GM23338 (cell line): ENCODE results near the gene MAN1A2. TPM values are rescaled to one million over a fixed set of nuclear protein-coding genes. Genes with fewer than 3 reads are reported as not detected.

Experiments
- ATAC-seq: fragments of 200-7000 bp; cut with Tn5 transposase; 3 replicates; pipeline ENCODE4 v1.9.1; 2020
- DNase-seq: peaks from one replicate; pipeline ENCODE4 v3.0.0-alpha.2; 2015; ENCODE audit warnings: low spot score
- H2AFZ ChIP-seq: fragments of 200-600 bp; sonication (generic); 2 replicates; pipeline ENCODE4 v1.8.0; 2016; ENCODE audit warnings: antibody characterized with exemption, mild to moderate bottlenecking, moderate library complexity
- H3F3A ChIP-seq: fragments of 200-600 bp; sonication (generic); replicated peaks from 2 replicates; pipeline ENCODE4 v1.8.0; 2017; ENCODE audit warnings: antibody characterized with exemption, mixed run types, low read depth
- H3K27ac ChIP-seq: fragments of 200-600 bp; sonication (generic); 2 replicates; pipeline ENCODE4 v1.6.1; 2016; ENCODE audit warnings: low read depth
- H3K27me3 ChIP-seq: fragments of 200-600 bp; sonication (generic); 2 replicates; pipeline ENCODE4 v1.8.0; 2016; ENCODE audit warnings: mild to moderate bottlenecking, mixed run types, moderate library complexity; ENCODE audit not compliant: insufficient read depth
- H3K36me3 ChIP-seq: fragments of 200-600 bp; sonication (generic); 2 replicates; pipeline ENCODE4 v1.8.0; 2016; ENCODE audit warnings: mild to moderate bottlenecking; ENCODE audit not compliant: insufficient read depth
- H3K4me1 ChIP-seq: fragments of 200-600 bp; sonication (generic); 2 replicates; pipeline ENCODE4 v1.8.0; 2016; ENCODE audit warnings: mild to moderate bottlenecking, moderate library complexity; ENCODE audit not compliant: insufficient read depth
- H3K4me2 ChIP-seq: fragments of 200-600 bp; sonication (generic); 2 replicates; pipeline ENCODE4 v1.7.1; 2017; ENCODE audit warnings: mixed run types
- H3K4me3 ChIP-seq: fragments of 200-600 bp; sonication (generic); 2 replicates; pipeline ENCODE4 v1.6.1; 2016; ENCODE audit warnings: mixed run types
- H3K79me2 ChIP-seq: fragments of 200-600 bp; sonication (generic); replicated peaks from 2 replicates; pipeline ENCODE4 v1.8.0; 2017; ENCODE audit warnings: mild to moderate bottlenecking; ENCODE audit not compliant: insufficient read depth
- H3K9me2 ChIP-seq: fragments of 200-600 bp; sonication (generic); 2 replicates; pipeline ENCODE4 v1.8.0; 2017; ENCODE audit not compliant: insufficient read depth
- H4K20me1 ChIP-seq: fragments of 200-600 bp; sonication (generic); replicated peaks from 2 replicates; pipeline ENCODE4 v1.8.0; 2017; ENCODE audit warnings: mild to moderate bottlenecking; ENCODE audit not compliant: insufficient read depth
- H3K27ac Mint-ChIP-seq: 2 replicates; pipeline ENCODE4 v1.8.0; 2020; ENCODE audit warnings: inconsistent platforms, mild to moderate bottlenecking, moderate library complexity, mixed read lengths
- H3K27me3 Mint-ChIP-seq: 3 replicates; pipeline ENCODE4 v1.8.0; 2022; ENCODE audit warnings: low read depth, mild to moderate bottlenecking, moderate library complexity, mixed read lengths, inconsistent platforms; ENCODE audit not compliant: insufficient read depth, poor library complexity
- H3K36me3 Mint-ChIP-seq: 3 replicates; pipeline ENCODE4 v1.8.0; 2021; ENCODE audit warnings: low read depth, mild to moderate bottlenecking, inconsistent platforms, moderate library complexity, mixed read lengths
- H3K4me1 Mint-ChIP-seq: 3 replicates; pipeline ENCODE4 v1.8.0; 2020; ENCODE audit warnings: mild to moderate bottlenecking, inconsistent platforms, mixed read lengths
- H3K4me3 Mint-ChIP-seq: 3 replicates; pipeline ENCODE4 v1.8.0; 2021; ENCODE audit warnings: moderate library complexity, mild to moderate bottlenecking, inconsistent platforms, mixed read lengths
- H3K9me3 Mint-ChIP-seq: 3 replicates; pipeline ENCODE4 v1.8.0; 2020; ENCODE audit warnings: moderate library complexity, mild to moderate bottlenecking, inconsistent platforms, mixed read lengths
- CREB1 ChIP-seq: fragments of 250-450 bp; sonication (Bioruptor Pico); IDR thresholded peaks from 2 replicates; pipeline ENCODE4 v1.5.0; 2020; ENCODE audit warnings: low read depth, mild to moderate bottlenecking, moderate library complexity
- EZH2 ChIP-seq: fragments of 200-600 bp; sonication (generic); IDR thresholded peaks from one replicate; pipeline ENCODE4 v1.8.0; 2017; ENCODE audit warnings: antibody characterized with exemption, mild to moderate bottlenecking, low read depth; ENCODE audit not compliant: unreplicated experiment
- EZH2phosphoT487 ChIP-seq: fragments of 200-600 bp; sonication (generic); IDR thresholded peaks from one replicate; pipeline ENCODE4 v1.8.1; 2018; ENCODE audit warnings: antibody characterized with exemption; ENCODE audit not compliant: unreplicated experiment
- JUNB ChIP-seq: IDR thresholded peaks from one replicate; pipeline ENCODE4 v1.6.1; 2016; ENCODE audit warnings: antibody characterized with exemption; ENCODE audit not compliant: unreplicated experiment
- NANOG ChIP-seq: IDR thresholded peaks from 2 replicates; pipeline ENCODE4 v1.6.1; 2016; ENCODE audit warnings: antibody characterized with exemption, borderline replicate concordance
- POLR2AphosphoS5 ChIP-seq: IDR thresholded peaks from 2 replicates; pipeline ENCODE4 v1.6.1; 2016; ENCODE audit warnings: antibody characterized with exemption, low read depth
- STAT1 ChIP-seq: IDR thresholded peaks from one replicate; pipeline ENCODE4 v1.6.1; 2016; ENCODE audit warnings: antibody characterized with exemption; ENCODE audit not compliant: unreplicated experiment
- ZNF114 ChIP-seq: fragments of 250-450 bp; sonication (Bioruptor Pico); IDR thresholded peaks from 2 replicates; pipeline ENCODE4 v1.5.0; 2020; ENCODE audit warnings: mild to moderate bottlenecking, moderate library complexity
- ZNF331 ChIP-seq: fragments of 250-450 bp; sonication (Bioruptor Pico); IDR thresholded peaks from 2 replicates; pipeline ENCODE4 v1.5.0; 2020; ENCODE audit warnings: low read depth, mild to moderate bottlenecking, moderate library complexity
- polyA plus RNA-seq: library from polyadenylated mRNA; unstranded; fragments of >200 nt; fragmentation: Nextera tagmentation; extraction: Ambion mirVana; gene quantifications from 2 replicates; pipeline ENCODE4 v1.2.1, GENCODE V29; 2016
- total RNA-seq: library from RNA; depleted of rRNA; stranded (reverse); fragments of >200 nt; shearing (Covaris generic); gene quantifications from 2 replicates; pipeline ENCODE4 v1.2.3, GENCODE V29; 2014
- TF ChIP-seq, protein P1 (sequence below): IDR thresholded peaks from 2 replicates; pipeline ENCODE4 v1.6.1; 2016; ENCODE audit warnings: antibody characterized with exemption
- TF ChIP-seq, protein P2 (sequence below), 2 experiments: fragments of 200-600 bp in 1 of 2; sonication (generic) in 1 of 2; conservative IDR thresholded peaks; 2 replicates each; pipeline versions ENCODE4 v1.5.1 to v1.6.1; 2016 to 2017; ENCODE audit warnings: antibody characterized with exemption in 2 of 2, low read depth in 2 of 2, mild to moderate bottlenecking in 2 of 2, moderate library complexity in 1 of 2
- TF ChIP-seq, protein P3 (sequence below): fragments of 250-450 bp; sonication (Bioruptor Pico); IDR thresholded peaks from 2 replicates; pipeline ENCODE4 v1.5.0; 2020; ENCODE audit warnings: mild to moderate bottlenecking, moderate library complexity
- TF ChIP-seq, protein P4 (sequence below): IDR thresholded peaks from one replicate; pipeline ENCODE4 v1.6.1; 2018; ENCODE audit warnings: antibody characterized with exemption; ENCODE audit not compliant: unreplicated experiment

Gene MAN1A2
- total and polyA plus RNA-seq, 2 experiments from 2014 or later, result 18.6 to 22.2 TPM

DNA sequence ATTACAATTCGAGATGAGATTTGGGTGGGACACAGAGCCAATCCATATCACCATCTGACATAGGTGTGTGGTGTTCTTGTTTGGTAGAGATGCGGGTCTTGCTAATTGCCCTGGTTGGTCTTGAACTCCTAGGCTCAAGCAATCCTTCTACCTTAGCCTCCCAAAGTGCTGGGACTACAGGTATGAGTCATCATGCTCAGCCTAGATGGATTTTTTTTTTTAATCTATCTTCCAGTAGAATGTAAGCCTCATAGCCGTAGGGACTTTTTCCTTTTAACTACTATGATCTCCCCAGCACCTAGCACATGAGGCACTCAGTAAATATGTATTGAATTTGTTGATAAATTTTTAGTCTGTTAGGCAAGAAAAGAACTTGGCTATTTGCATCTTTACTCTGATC lies 144.0 kb downstream of the MAN1A2 start:
- Histone ChIP-seq H3K9me2 (no peaks in the 10 kb centered on the region), H3F3A (no peaks in the 10 kb centered on the region), H3K79me2 (no peaks in the 10 kb centered on the region), H4K20me1 (no peaks in the 10 kb centered on the region), H3K27ac (no peak overlapping the region), H3K4me3 (no peak overlapping the region), H3K4me1 (peaks cover 10% of the 10 kb centered on the region), H3K27me3 (no peaks in the 10 kb centered on the region), H3K4me2 (no peak overlapping the region), H2AFZ (no peak overlapping the region), H3K36me3 (no peaks in the 10 kb centered on the region)
- no peak overlapping the region for H3K4me3 Mint-ChIP-seq
- H3K9me3 Mint-ChIP-seq, result no peaks in the 10 kb centered on the region
- DNase-seq (no peak), ATAC-seq (no peak)
- TF ChIP-seq JUNB, result no peak
- TF ChIP-seq STAT1, result no peak
- no peak for TF ChIP-seq POLR2AphosphoS5
- TF ChIP-seq, protein P1, sequence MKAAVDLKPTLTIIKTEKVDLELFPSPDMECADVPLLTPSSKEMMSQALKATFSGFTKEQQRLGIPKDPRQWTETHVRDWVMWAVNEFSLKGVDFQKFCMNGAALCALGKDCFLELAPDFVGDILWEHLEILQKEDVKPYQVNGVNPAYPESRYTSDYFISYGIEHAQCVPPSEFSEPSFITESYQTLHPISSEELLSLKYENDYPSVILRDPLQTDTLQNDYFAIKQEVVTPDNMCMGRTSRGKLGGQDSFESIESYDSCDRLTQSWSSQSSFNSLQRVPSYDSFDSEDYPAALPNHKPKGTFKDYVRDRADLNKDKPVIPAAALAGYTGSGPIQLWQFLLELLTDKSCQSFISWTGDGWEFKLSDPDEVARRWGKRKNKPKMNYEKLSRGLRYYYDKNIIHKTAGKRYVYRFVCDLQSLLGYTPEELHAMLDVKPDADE, result no peak
- no peak for TF ChIP-seq ZNF114 (CRISPR knock-in tag)
- TF ChIP-seq EZH2, result no peak
- TF ChIP-seq EZH2phosphoT487, result no peak
- no peak for TF ChIP-seq CREB1 (CRISPR knock-in tag)
- TF ChIP-seq, protein P2, sequence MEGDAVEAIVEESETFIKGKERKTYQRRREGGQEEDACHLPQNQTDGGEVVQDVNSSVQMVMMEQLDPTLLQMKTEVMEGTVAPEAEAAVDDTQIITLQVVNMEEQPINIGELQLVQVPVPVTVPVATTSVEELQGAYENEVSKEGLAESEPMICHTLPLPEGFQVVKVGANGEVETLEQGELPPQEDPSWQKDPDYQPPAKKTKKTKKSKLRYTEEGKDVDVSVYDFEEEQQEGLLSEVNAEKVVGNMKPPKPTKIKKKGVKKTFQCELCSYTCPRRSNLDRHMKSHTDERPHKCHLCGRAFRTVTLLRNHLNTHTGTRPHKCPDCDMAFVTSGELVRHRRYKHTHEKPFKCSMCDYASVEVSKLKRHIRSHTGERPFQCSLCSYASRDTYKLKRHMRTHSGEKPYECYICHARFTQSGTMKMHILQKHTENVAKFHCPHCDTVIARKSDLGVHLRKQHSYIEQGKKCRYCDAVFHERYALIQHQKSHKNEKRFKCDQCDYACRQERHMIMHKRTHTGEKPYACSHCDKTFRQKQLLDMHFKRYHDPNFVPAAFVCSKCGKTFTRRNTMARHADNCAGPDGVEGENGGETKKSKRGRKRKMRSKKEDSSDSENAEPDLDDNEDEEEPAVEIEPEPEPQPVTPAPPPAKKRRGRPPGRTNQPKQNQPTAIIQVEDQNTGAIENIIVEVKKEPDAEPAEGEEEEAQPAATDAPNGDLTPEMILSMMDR (conservative IDR thresholded peaks at IDR 0.05; ENCODE audit: low read depth in 2 of 2), result no peak
- no peak for TF ChIP-seq NANOG
- TF ChIP-seq ZNF331 (CRISPR knock-in tag), result no peak
- TF ChIP-seq, protein P3, sequence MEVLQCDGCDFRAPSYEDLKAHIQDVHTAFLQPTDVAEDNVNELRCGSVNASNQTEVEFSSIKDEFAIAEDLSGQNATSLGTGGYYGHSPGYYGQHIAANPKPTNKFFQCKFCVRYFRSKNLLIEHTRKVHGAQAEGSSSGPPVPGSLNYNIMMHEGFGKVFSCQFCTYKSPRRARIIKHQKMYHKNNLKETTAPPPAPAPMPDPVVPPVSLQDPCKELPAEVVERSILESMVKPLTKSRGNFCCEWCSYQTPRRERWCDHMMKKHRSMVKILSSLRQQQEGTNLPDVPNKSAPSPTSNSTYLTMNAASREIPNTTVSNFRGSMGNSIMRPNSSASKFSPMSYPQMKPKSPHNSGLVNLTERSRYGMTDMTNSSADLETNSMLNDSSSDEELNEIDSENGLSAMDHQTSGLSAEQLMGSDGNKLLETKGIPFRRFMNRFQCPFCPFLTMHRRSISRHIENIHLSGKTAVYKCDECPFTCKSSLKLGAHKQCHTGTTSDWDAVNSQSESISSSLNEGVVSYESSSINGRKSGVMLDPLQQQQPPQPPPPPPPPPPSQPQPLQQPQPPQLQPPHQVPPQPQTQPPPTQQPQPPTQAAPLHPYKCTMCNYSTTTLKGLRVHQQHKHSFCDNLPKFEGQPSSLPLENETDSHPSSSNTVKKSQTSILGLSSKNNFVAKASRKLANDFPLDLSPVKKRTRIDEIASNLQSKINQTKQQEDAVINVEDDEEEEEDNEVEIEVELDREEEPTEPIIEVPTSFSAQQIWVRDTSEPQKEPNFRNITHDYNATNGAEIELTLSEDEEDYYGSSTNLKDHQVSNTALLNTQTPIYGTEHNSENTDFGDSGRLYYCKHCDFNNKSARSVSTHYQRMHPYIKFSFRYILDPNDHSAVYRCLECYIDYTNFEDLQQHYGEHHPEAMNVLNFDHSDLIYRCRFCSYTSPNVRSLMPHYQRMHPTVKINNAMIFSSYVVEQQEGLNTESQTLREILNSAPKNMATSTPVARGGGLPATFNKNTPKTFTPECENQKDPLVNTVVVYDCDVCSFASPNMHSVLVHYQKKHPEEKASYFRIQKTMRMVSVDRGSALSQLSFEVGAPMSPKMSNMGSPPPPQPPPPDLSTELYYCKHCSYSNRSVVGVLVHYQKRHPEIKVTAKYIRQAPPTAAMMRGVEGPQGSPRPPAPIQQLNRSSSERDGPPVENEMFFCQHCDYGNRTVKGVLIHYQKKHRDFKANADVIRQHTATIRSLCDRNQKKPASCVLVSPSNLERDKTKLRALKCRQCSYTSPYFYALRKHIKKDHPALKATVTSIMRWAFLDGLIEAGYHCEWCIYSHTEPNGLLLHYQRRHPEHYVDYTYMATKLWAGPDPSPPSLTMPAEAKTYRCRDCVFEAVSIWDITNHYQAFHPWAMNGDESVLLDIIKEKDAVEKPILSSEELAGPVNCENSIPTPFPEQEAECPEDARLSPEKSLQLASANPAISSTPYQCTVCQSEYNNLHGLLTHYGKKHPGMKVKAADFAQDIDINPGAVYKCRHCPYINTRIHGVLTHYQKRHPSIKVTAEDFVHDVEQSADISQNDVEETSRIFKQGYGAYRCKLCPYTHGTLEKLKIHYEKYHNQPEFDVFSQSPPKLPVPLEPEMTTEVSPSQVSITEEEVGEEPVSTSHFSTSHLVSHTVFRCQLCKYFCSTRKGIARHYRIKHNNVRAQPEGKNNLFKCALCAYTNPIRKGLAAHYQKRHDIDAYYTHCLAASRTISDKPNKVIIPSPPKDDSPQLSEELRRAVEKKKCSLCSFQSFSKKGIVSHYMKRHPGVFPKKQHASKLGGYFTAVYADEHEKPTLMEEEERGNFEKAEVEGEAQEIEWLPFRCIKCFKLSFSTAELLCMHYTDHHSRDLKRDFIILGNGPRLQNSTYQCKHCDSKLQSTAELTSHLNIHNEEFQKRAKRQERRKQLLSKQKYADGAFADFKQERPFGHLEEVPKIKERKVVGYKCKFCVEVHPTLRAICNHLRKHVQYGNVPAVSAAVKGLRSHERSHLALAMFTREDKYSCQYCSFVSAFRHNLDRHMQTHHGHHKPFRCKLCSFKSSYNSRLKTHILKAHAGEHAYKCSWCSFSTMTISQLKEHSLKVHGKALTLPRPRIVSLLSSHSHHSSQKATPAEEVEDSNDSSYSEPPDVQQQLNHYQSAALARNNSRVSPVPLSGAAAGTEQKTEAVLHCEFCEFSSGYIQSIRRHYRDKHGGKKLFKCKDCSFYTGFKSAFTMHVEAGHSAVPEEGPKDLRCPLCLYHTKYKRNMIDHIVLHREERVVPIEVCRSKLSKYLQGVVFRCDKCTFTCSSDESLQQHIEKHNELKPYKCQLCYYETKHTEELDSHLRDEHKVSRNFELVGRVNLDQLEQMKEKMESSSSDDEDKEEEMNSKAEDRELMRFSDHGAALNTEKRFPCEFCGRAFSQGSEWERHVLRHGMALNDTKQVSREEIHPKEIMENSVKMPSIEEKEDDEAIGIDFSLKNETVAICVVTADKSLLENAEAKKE (CRISPR knock-in tag), result no peak
- TF ChIP-seq, protein P4, sequence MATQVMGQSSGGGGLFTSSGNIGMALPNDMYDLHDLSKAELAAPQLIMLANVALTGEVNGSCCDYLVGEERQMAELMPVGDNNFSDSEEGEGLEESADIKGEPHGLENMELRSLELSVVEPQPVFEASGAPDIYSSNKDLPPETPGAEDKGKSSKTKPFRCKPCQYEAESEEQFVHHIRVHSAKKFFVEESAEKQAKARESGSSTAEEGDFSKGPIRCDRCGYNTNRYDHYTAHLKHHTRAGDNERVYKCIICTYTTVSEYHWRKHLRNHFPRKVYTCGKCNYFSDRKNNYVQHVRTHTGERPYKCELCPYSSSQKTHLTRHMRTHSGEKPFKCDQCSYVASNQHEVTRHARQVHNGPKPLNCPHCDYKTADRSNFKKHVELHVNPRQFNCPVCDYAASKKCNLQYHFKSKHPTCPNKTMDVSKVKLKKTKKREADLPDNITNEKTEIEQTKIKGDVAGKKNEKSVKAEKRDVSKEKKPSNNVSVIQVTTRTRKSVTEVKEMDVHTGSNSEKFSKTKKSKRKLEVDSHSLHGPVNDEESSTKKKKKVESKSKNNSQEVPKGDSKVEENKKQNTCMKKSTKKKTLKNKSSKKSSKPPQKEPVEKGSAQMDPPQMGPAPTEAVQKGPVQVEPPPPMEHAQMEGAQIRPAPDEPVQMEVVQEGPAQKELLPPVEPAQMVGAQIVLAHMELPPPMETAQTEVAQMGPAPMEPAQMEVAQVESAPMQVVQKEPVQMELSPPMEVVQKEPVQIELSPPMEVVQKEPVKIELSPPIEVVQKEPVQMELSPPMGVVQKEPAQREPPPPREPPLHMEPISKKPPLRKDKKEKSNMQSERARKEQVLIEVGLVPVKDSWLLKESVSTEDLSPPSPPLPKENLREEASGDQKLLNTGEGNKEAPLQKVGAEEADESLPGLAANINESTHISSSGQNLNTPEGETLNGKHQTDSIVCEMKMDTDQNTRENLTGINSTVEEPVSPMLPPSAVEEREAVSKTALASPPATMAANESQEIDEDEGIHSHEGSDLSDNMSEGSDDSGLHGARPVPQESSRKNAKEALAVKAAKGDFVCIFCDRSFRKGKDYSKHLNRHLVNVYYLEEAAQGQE, result no peak
- H3K36me3 Mint-ChIP-seq, result no peaks in the 10 kb centered on the region
- no peak overlapping the region for H3K27ac Mint-ChIP-seq
- H3K4me1 Mint-ChIP-seq, result peaks cover 12% of the 10 kb centered on the region; the same call in 2 of the 3 replicates
- H3K27me3 Mint-ChIP-seq, result no peaks in the 10 kb centered on the region
